Tibial artery (tissue), 4 donors: Measurements from ENCODE around the gene RTN4RL2.

Experiments used
- DNase-seq, 2 donors: peaks; one replicate each; pipeline ENCODE4 v3.0.0-alpha.2; 2019
- H3K27ac ChIP-seq, 2 donors: fragments of 200-600 bp; sonication (generic) in 1 of 2; 1 replicate in 1 of 2; 2 replicates in 1 of 2; pipeline ENCODE4 v1.5.1; 2018 to 2019; ENCODE audit warnings: mild to moderate bottlenecking in 1 of 2
- H3K27me3 ChIP-seq, 2 donors: fragments of 200-600 bp; sonication (generic) in 1 of 2; one replicate each; pipeline versions ENCODE4 v1.5.1 to v1.6.0; 2016 to 2019
- H3K36me3 ChIP-seq, 3 donors: fragments of 200-600 bp; sonication (generic) in 2 of 3; one replicate each; pipeline ENCODE4 v1.5.1; 2016 to 2019; ENCODE audit warnings: mild to moderate bottlenecking in 2 of 3
- H3K4me1 ChIP-seq, 4 donors: fragments of 200-600 bp; sonication (generic) in 2 of 4; 1 replicate in 3 of 4; 2 replicates in 1 of 4; pipeline ENCODE4 v1.5.1; 2016 to 2019
- H3K4me3 ChIP-seq, 2 donors: fragments of 200-600 bp; sonication (generic) in 1 of 2; 1 replicate in 1 of 2; 2 replicates in 1 of 2; pipeline ENCODE4 v1.5.1; 2018 to 2019; ENCODE audit warnings: mild to moderate bottlenecking in 2 of 2
- H3K9me3 ChIP-seq, 3 donors: fragments of 200-600 bp; sonication (generic) in 1 of 3; one replicate each; pipeline ENCODE4 v1.5.1; 2016 to 2019
- CTCF ChIP-seq, 2 experiments: fragments of 200-600 bp in 1 of 2; fragments of 450-650 bp in 1 of 2; IDR thresholded peaks; one replicate each; pipeline ENCODE4 v1.5.1; 2017 to 2019; ENCODE audit warnings: antibody characterized with exemption in 2 of 2, mild to moderate bottlenecking in 1 of 2, moderate library complexity in 1 of 2
- intact Hi-C: fragments of 100-400 bp; cut with DNase I; formaldehyde crosslinking; loops from one replicate; pipeline ENCODE4 v1.15.0; 2023; ENCODE audit warnings: low total_unique reads

The RTN4RL2 gene

DNA sequence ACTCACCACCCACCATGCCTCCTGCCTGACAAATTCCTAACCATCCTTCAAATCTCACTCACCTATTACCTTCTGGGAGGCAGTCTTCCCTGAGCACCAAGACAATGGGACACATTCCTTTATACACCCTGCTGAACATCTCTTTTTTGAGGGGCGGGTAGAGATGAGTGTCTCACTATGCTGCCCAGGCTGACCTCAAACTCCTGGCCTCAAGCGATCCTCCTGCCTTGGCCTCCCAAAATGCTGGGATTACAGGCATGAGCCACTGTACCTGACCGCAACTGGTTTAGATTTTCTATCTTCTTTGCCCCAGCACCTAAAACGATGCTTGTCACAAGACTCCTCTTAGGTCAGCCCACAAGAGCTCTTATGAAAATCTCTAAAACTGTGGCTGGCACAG, 63.1 kb downstream of the RTN4RL2 start:
- DNase-seq, result no peak
- H3K27me3 ChIP-seq, result no peaks in the 10 kb centered on the region
- intact Hi-C loops, result no loop called here
- no peak overlapping the region for H3K27ac ChIP-seq
- H3K4me1 ChIP-seq, result no peaks in the 10 kb centered on the region
- no peaks in the 10 kb centered on the region for H3K9me3 ChIP-seq
- H3K36me3 ChIP-seq, result peaks cover 0 to 11% (median 0%) of the 10 kb centered on the region in 3 donors
- no peak for TF ChIP-seq CTCF (IDR thresholded peaks at IDR 0.05)
- no peak overlapping the region for H3K4me3 ChIP-seq
